K562 treated with DMSO at 1 percent for 48 hours (cell line): ENCODE results near the gene GPR155. TPM values are rescaled to one million over a fixed set of nuclear protein-coding genes. Genes with fewer than 3 reads are reported as not detected.

Experiments
- total RNA-seq: library from RNA; unstranded; fragments of 300-600 nt; gene quantifications from 2 replicates; pipeline ENCODE4 v1.2.3, GENCODE V29; 2022; ENCODE audit warnings: low replicate concordance; ENCODE audit errors: extremely low read depth

The GPR155 gene, protein sequence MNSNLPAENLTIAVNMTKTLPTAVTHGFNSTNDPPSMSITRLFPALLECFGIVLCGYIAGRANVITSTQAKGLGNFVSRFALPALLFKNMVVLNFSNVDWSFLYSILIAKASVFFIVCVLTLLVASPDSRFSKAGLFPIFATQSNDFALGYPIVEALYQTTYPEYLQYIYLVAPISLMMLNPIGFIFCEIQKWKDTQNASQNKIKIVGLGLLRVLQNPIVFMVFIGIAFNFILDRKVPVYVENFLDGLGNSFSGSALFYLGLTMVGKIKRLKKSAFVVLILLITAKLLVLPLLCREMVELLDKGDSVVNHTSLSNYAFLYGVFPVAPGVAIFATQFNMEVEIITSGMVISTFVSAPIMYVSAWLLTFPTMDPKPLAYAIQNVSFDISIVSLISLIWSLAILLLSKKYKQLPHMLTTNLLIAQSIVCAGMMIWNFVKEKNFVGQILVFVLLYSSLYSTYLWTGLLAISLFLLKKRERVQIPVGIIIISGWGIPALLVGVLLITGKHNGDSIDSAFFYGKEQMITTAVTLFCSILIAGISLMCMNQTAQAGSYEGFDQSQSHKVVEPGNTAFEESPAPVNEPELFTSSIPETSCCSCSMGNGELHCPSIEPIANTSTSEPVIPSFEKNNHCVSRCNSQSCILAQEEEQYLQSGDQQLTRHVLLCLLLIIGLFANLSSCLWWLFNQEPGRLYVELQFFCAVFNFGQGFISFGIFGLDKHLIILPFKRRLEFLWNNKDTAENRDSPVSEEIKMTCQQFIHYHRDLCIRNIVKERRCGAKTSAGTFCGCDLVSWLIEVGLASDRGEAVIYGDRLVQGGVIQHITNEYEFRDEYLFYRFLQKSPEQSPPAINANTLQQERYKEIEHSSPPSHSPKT
- not detected in 2 replicates for total RNA-seq

DNA sequence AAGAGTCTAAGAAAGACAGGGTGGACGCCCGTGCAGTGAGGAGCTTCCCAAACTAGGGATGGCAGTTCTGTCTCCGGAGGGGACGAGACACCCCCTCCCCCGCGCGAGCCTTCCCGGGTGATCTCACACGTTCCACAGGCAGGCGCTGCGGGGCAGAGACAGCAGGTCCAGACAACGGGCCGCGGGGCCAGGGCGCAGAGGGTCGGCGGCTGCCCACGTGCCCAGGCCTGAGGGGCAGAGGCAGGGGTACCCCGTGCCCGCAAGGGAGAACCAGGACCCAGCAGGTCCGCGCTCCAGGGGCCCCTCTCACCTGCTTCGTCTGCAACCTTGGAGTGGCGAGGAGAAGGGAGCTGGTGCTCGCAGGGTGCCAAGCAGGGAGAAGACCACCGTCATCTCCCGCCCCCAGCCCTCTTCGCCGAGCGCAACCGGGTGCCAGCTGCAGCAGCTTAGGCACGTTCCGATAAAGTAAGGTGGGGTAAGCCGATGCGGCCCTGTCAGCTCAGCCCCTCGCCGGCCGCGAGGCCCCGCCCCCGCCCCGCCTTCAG lies at the start of gene GPR155:
Gene GPR155 (minus strand): TSS at position 467 of the 545 bp plus-strand sequence. CDS start 5,073 bp downstream, outside the sequence.

DNA sequence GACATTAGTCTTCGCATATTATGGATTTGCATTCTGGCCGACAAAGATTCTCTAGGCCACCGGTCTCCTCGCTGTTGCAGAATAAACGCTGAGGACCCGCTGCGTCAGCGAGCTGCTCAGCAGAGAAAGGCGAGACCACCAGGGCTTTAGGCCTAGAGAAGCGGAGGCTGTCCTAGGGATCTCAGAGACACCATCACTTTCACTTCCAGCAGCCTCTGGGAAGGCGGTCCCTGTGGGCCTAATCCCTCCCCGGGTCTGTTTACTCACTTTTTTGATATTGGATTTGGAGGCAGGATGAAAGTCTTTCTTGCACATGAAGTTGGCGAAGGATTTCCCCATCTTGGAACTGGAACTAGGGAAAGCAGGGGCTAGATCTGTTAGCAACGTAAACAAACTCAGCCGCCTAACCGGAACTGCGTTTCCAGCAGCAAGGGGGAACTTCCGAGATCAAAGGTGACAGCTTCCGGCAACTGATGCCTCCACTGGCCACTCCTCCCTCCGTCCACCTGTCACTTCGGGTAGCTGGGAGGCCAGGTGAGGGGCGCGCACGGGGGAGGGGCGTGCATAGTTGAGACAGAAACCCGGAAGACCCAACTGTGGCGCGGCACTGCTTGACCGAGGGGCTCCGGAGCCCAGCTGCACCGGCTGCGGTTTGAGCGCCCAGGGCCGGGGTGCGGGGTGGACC lies 91.4 kb downstream of the GPR155 start, which contains the start of gene SCRN3:
Gene SCRN3 (plus strand): TSS at position 447 of the 685 bp plus-strand sequence. CDS start 2,554 bp downstream, outside the sequence.

Other genes with a start within 250 kb of the GPR155 start
- not detected in 2 replicates for gene OLA1, start 238.5 kb downstream of the GPR155 start, total RNA-seq
- gene SP9, start 152.1 kb downstream of the GPR155 start, total RNA-seq, result not detected in 2 replicates
- gene SCRN3, start 91.3 kb downstream of the GPR155 start, total RNA-seq, result not detected in 2 replicates
- not detected in 2 replicates for gene WIPF1, start 110.8 kb upstream of the GPR155 start, total RNA-seq